WTC11 (cell line): ENCODE measurements around the gene ANO2. TPM values are rescaled to one million over a fixed set of nuclear protein-coding genes. Genes with fewer than 3 reads are reported as not detected.

Experiments
- ATAC-seq: fragments of 200-7000 bp; cut with Tn5 transposase; 2 replicates; pipeline ENCODE4 v1.10.0; 2021; ENCODE audit warnings: mild to moderate bottlenecking, moderate library complexity
- CTCF ChIA-PET: fragments of 300-600 bp; sonication (Branson Sonifier 250); formaldehyde crosslinking; loops from one replicate; lab custom pipeline; 2021; ENCODE audit warnings: antibody characterized with exemption; lab: Charles Lee
- POLR2A ChIA-PET: fragments of 350-600 bp; sonication (Branson Sonifier 250); formaldehyde crosslinking; loops from one replicate; lab custom pipeline; 2021; ENCODE audit warnings: antibody characterized with exemption; lab: Charles Lee
- DNase-seq: peaks from one replicate; pipeline ENCODE4 v3.0.0; 2021; ENCODE audit warnings: low spot score
- H3K27ac Mint-ChIP-seq: 2 replicates; pipeline ENCODE4 v1.8.0; 2021; ENCODE audit warnings: mixed read lengths
- H3K27me3 Mint-ChIP-seq: 2 replicates; pipeline ENCODE4 v1.8.0; 2021; ENCODE audit warnings: low read depth, mild to moderate bottlenecking, moderate library complexity, mixed read lengths
- H3K36me3 Mint-ChIP-seq: 2 replicates; pipeline ENCODE4 v1.8.0; 2021; ENCODE audit warnings: mixed read lengths
- H3K4me1 Mint-ChIP-seq: 2 replicates; pipeline ENCODE4 v1.8.0; 2022; ENCODE audit warnings: mixed read lengths
- H3K4me3 Mint-ChIP-seq: 2 replicates; pipeline ENCODE4 v1.8.0; 2021; ENCODE audit warnings: mild to moderate bottlenecking, moderate library complexity, mixed read lengths
- H3K9me3 Mint-ChIP-seq: 2 replicates; pipeline ENCODE4 v1.8.0; 2021; ENCODE audit warnings: mixed read lengths
- CDX4 ChIP-seq: fragments of 250-450 bp; sonication (Bioruptor Pico); IDR thresholded peaks from 2 replicates; pipeline ENCODE4 v1.9.0; 2021; ENCODE audit warnings: moderate library complexity, mild to moderate bottlenecking, inconsistent platforms, borderline replicate concordance
- CREM ChIP-seq: sonication (generic); formaldehyde crosslinking; IDR thresholded peaks from 2 replicates; pipeline ENCODE4 v1.8.1; 2022; ENCODE audit warnings: mild to moderate bottlenecking, missing genetic modification reagents, moderate library complexity
- EMX1 ChIP-seq: fragments of 250-450 bp; sonication (Bioruptor Pico); IDR thresholded peaks from 2 replicates; pipeline ENCODE4 v1.8.0; 2021; ENCODE audit warnings: mild to moderate bottlenecking
- GTF2I ChIP-seq: fragments of 250-450 bp; sonication (Bioruptor Pico); conservative IDR thresholded peaks from 2 replicates; pipeline ENCODE4 v1.4.0; 2021; ENCODE audit warnings: mild to moderate bottlenecking
- MLX ChIP-seq: sonication (generic); formaldehyde crosslinking; IDR thresholded peaks from 2 replicates; pipeline ENCODE4 v1.8.1; 2023; ENCODE audit warnings: mild to moderate bottlenecking, missing genetic modification reagents, moderate library complexity
- MYBL2 ChIP-seq: sonication (generic); formaldehyde crosslinking; IDR thresholded peaks from 2 replicates; pipeline ENCODE4 v1.8.1; 2023; ENCODE audit warnings: mild to moderate bottlenecking, moderate library complexity, missing genetic modification reagents
- NR2C2 ChIP-seq: sonication (generic); formaldehyde crosslinking; IDR thresholded peaks from 2 replicates; pipeline ENCODE4 v1.8.0; 2022; ENCODE audit warnings: mild to moderate bottlenecking, missing genetic modification reagents
- RORB ChIP-seq: fragments of 250-450 bp; sonication (Bioruptor Pico); IDR thresholded peaks from 2 replicates; pipeline ENCODE4 v1.9.0; 2021; ENCODE audit warnings: mild to moderate bottlenecking
- SP1 ChIP-seq: sonication (generic); formaldehyde crosslinking; conservative IDR thresholded peaks from 2 replicates; pipeline ENCODE4 v1.8.1; 2022; ENCODE audit warnings: missing genetic modification reagents
- ZBTB21 ChIP-seq: sonication (generic); formaldehyde crosslinking; IDR thresholded peaks from 2 replicates; pipeline ENCODE4 v1.8.1; 2023; ENCODE audit warnings: mild to moderate bottlenecking, missing genetic modification reagents, borderline replicate concordance
- ZNF121 ChIP-seq: sonication (generic); formaldehyde crosslinking; IDR thresholded peaks from 2 replicates; pipeline ENCODE4 v1.8.0; 2023; ENCODE audit warnings: missing genetic modification reagents
- ZNF219 ChIP-seq: sonication (generic); formaldehyde crosslinking; IDR thresholded peaks from 2 replicates; pipeline ENCODE4 v1.8.0; 2023; ENCODE audit warnings: missing genetic modification reagents, mild to moderate bottlenecking, borderline replicate concordance
- ZNF263 ChIP-seq: sonication (generic); formaldehyde crosslinking; IDR thresholded peaks from 2 replicates; pipeline ENCODE4 v1.8.1; 2022; ENCODE audit warnings: low read depth, mild to moderate bottlenecking, moderate library complexity, missing genetic modification reagents
- total RNA-seq: library from RNA; stranded (reverse); gene quantifications from 3 replicates; pipeline ENCODE4 v1.2.3, GENCODE V29; 2021
- TF ChIP-seq, protein P1 (sequence below): sonication (generic); formaldehyde crosslinking; IDR thresholded peaks from 2 replicates; pipeline ENCODE4 v1.8.0; 2022; ENCODE audit warnings: mild to moderate bottlenecking, missing genetic modification reagents
- TF ChIP-seq, protein P2 (sequence below): sonication (generic); formaldehyde crosslinking; IDR thresholded peaks from 2 replicates; pipeline ENCODE4 v1.8.1; 2022; ENCODE audit warnings: low read depth, mild to moderate bottlenecking, moderate library complexity, missing genetic modification reagents, borderline replicate concordance
- TF ChIP-seq, protein P3 (sequence below): sonication (generic); formaldehyde crosslinking; IDR thresholded peaks from 2 replicates; pipeline ENCODE4 v1.8.0; 2023; ENCODE audit warnings: missing genetic modification reagents, mild to moderate bottlenecking, borderline replicate concordance
- TF ChIP-seq, protein P4 (sequence below): fragments of 250-450 bp; sonication (Bioruptor Pico); conservative IDR thresholded peaks from 2 replicates; pipeline ENCODE4 v1.9.0; 2021; ENCODE audit warnings: mild to moderate bottlenecking
- TF ChIP-seq, protein P5 (sequence below): sonication (generic); formaldehyde crosslinking; IDR thresholded peaks from 2 replicates; pipeline ENCODE4 v1.8.1; 2022; ENCODE audit warnings: missing genetic modification reagents, borderline replicate concordance

Gene ANO2
- total RNA-seq, 1 experiment from 2014 or later = 2.8 TPM

- no peaks in the 10 kb centered on the region for H3K36me3 Mint-ChIP-seq
- ATAC-seq = no peak
- no peak for TF ChIP-seq RORB (CRISPR knock-in tag)
- TF ChIP-seq ZNF263 (CRISPR knock-in tag) = no peak
- no peak for TF ChIP-seq NR2C2 (CRISPR knock-in tag)
- no peak for TF ChIP-seq EMX1
- TF ChIP-seq MYBL2 (CRISPR knock-in tag) = no peak
- no peak for TF ChIP-seq GTF2I (CRISPR knock-in tag)
- TF ChIP-seq, protein P1, sequence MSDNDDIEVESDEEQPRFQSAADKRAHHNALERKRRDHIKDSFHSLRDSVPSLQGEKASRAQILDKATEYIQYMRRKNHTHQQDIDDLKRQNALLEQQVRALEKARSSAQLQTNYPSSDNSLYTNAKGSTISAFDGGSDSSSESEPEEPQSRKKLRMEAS = no peak
- no peak for TF ChIP-seq ZNF219 (CRISPR knock-in tag)
- TF ChIP-seq, protein P2, sequence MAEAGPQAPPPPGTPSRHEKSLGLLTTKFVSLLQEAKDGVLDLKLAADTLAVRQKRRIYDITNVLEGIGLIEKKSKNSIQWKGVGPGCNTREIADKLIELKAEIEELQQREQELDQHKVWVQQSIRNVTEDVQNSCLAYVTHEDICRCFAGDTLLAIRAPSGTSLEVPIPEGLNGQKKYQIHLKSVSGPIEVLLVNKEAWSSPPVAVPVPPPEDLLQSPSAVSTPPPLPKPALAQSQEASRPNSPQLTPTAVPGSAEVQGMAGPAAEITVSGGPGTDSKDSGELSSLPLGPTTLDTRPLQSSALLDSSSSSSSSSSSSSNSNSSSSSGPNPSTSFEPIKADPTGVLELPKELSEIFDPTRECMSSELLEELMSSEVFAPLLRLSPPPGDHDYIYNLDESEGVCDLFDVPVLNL (CRISPR knock-in tag) = no peak
- no peak for TF ChIP-seq CDX4 (CRISPR knock-in tag)
- TF ChIP-seq, all 79 proteins: peak for 0
- H3K4me1 Mint-ChIP-seq = no peaks in the 10 kb centered on the region
- no peak for DNase-seq
- ChIA-PET POLR2A (no interaction called here), CTCF (interaction anchor here (0.6 to 4.0 kb wide), 5 partner anchors 9 to 365 kb away, joined by 3 to 21 read pairs (median 3); no protein-coding TSS in a partner anchor)
- H3K27ac Mint-ChIP-seq = no peak overlapping the region
- no peaks in the 10 kb centered on the region for H3K9me3 Mint-ChIP-seq
- no peak overlapping the region for H3K4me3 Mint-ChIP-seq
- H3K27me3 Mint-ChIP-seq = no peaks in the 10 kb centered on the region
Observed at GRCh38 chr12:5794156-5794555, 150.9 kb downstream of the ANO2 start.

- TF ChIP-seq, protein P3, sequence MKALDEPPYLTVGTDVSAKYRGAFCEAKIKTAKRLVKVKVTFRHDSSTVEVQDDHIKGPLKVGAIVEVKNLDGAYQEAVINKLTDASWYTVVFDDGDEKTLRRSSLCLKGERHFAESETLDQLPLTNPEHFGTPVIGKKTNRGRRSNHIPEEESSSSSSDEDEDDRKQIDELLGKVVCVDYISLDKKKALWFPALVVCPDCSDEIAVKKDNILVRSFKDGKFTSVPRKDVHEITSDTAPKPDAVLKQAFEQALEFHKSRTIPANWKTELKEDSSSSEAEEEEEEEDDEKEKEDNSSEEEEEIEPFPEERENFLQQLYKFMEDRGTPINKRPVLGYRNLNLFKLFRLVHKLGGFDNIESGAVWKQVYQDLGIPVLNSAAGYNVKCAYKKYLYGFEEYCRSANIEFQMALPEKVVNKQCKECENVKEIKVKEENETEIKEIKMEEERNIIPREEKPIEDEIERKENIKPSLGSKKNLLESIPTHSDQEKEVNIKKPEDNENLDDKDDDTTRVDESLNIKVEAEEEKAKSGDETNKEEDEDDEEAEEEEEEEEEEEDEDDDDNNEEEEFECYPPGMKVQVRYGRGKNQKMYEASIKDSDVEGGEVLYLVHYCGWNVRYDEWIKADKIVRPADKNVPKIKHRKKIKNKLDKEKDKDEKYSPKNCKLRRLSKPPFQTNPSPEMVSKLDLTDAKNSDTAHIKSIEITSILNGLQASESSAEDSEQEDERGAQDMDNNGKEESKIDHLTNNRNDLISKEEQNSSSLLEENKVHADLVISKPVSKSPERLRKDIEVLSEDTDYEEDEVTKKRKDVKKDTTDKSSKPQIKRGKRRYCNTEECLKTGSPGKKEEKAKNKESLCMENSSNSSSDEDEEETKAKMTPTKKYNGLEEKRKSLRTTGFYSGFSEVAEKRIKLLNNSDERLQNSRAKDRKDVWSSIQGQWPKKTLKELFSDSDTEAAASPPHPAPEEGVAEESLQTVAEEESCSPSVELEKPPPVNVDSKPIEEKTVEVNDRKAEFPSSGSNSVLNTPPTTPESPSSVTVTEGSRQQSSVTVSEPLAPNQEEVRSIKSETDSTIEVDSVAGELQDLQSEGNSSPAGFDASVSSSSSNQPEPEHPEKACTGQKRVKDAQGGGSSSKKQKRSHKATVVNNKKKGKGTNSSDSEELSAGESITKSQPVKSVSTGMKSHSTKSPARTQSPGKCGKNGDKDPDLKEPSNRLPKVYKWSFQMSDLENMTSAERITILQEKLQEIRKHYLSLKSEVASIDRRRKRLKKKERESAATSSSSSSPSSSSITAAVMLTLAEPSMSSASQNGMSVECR (CRISPR knock-in tag) = no peak
- no peak for TF ChIP-seq MLX (CRISPR knock-in tag)
- ChIA-PET CTCF (interaction anchor here (1.3 to 4.0 kb wide), 3 partner anchors 47 to 196 kb away, joined by 3 to 21 read pairs (median 9); no protein-coding TSS in a partner anchor), POLR2A (no interaction called here)
- DNase-seq (no peak), ATAC-seq (no peak)
- H3K9me3 Mint-ChIP-seq = no peaks in the 10 kb centered on the region
- H3K4me1 Mint-ChIP-seq = no peaks in the 10 kb centered on the region
- H3K27me3 Mint-ChIP-seq = no peaks in the 10 kb centered on the region
- H3K27ac Mint-ChIP-seq = no peak overlapping the region
- no peaks in the 10 kb centered on the region for H3K36me3 Mint-ChIP-seq
- H3K4me3 Mint-ChIP-seq = no peak overlapping the region
Observed at GRCh38 chr12:5792343-5792742, 152.7 kb downstream of the ANO2 start.

DNA sequence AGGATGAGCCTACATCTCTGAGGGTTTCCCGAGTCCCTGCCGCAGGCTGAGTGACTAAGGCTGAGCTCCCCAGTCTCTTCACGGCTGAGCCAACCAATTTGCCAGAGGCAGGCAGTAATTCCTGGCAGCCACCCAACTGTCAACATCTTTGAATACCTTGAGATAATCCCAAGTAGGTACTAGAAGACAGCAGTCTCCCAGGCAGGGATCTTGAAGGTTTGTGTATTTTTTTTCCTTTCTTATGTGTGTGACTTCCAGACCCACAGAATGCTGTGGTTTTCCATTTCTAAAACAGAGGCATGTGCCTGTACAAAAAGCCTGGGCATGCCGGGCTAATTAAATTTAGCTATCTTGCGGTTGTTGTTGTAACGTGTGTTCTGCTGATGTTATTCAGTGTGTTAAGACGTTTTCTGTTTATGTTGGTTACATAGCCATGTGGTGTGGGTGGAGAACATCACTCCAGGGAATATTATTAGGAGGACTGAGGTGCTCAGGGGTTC, 155.5 kb downstream of the ANO2 start:
- Mint-ChIP-seq H3K27ac (no peak overlapping the region), H3K4me3 (no peak overlapping the region), H3K27me3 (no peaks in the 10 kb centered on the region), H3K9me3 (no peaks in the 10 kb centered on the region), H3K36me3 (no peaks in the 10 kb centered on the region), H3K4me1 (no peaks in the 10 kb centered on the region)
- POLR2A ChIA-PET = no interaction called here
- DNase-seq (no peak), ATAC-seq (no peak)
- CTCF ChIA-PET = interaction anchor here (1.8 kb wide), 1 partner anchor 44 kb away, joined by 7 read pairs; no protein-coding TSS in a partner anchor
- TF ChIP-seq CREM (CRISPR knock-in tag) (no peak), ZBTB21 (CRISPR knock-in tag) (no peak), SP1 (CRISPR knock-in tag) (no peak), ZNF121 (CRISPR knock-in tag) (no peak)
- TF ChIP-seq, protein P4, sequence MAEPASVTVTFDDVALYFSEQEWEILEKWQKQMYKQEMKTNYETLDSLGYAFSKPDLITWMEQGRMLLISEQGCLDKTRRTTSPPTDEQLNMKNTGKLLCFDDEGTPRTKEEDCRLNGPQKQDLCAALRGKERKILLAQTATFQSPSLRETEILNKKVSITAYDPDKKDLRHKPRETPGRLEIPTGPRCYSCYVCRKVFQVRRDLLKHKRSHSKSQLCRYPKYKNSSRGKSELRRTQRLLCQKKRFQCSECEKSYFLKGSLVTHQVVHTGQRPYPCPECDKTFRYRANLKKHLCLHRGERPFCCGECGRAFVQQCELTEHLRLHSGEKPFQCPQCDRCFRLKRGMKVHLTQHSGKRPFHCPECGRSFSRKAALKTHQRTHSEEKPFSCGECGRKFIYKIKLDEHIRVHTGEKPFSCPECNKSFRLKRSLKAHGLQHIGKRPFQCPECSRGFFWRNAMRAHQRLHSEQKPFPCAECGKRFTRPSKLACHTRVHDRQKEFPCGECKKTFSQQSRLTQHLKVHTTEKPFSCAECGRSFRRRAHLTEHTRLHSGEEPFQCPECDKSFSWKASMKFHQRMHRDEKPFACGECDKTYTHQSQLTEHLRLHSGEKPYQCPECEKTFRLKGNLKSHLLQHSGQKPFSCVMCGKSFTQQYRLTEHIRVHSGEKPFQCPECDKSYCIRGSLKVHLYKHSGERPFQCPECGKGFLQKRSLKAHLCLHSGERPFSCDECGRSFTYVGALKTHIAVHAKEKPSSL (CRISPR knock-in tag) = no peak
- TF ChIP-seq, protein P5, sequence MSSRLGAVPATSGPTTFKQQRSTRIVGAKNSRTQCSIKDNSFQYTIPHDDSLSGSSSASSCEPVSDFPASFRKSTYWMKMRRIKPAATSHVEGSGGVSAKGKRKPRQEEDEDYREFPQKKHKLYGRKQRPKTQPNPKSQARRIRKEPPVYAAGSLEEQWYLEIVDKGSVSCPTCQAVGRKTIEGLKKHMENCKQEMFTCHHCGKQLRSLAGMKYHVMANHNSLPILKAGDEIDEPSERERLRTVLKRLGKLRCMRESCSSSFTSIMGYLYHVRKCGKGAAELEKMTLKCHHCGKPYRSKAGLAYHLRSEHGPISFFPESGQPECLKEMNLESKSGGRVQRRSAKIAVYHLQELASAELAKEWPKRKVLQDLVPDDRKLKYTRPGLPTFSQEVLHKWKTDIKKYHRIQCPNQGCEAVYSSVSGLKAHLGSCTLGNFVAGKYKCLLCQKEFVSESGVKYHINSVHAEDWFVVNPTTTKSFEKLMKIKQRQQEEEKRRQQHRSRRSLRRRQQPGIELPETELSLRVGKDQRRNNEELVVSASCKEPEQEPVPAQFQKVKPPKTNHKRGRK (CRISPR knock-in tag) = no peak
